ENCODE results near the gene TTC12.

- TF ChIP-seq CTCF (optimal IDR thresholded peaks at IDR 0.05 in 1 of 3, IDR thresholded peaks at IDR 0.05 in 1 of 3, conservative IDR thresholded peaks at IDR 0.05 in 1 of 3; ENCODE audit: extremely low read depth in 1 of 3, insufficient read depth in 2 of 3, low read length in 3 of 3) (no peak), EZH2 (IDR thresholded peaks at IDR 0.05; ENCODE audit: low read length) (no peak)
Measured at GRCh38 chr11:113315811-113316210, 1.4 kb downstream of the TTC12 start.

Measured in keratinocyte (primary cell).